Tibial nerve (tissue), 4 donors: ENCODE measurements around the gene CA5B.

Experiments
- EP300 ChIP-seq, 2 donors: sonication (generic); formaldehyde crosslinking; IDR thresholded peaks; one replicate each; pipeline ENCODE4 v1.6.1; 2017; ENCODE audit warnings: antibody characterized with exemption in 2 of 2, mild to moderate bottlenecking in 1 of 2
- POLR2A ChIP-seq, 2 donors: fragments of 450-650 bp; IDR thresholded peaks; one replicate each; pipeline ENCODE4 v1.6.1; 2017; ENCODE audit warnings: antibody characterized with exemption in 2 of 2, mild to moderate bottlenecking in 2 of 2, moderate library complexity in 2 of 2
- TF ChIP-seq, protein P1 (sequence below), 5 experiments: fragments of 200-600 bp in 3 of 5; fragments of 450-650 bp in 2 of 5; sonication (generic) in 3 of 5; IDR thresholded peaks; one replicate each; pipeline ENCODE4 v1.5.1; 2016 to 2019; ENCODE audit warnings: antibody characterized with exemption in 5 of 5, mild to moderate bottlenecking in 3 of 5, moderate library complexity in 2 of 5

DNA sequence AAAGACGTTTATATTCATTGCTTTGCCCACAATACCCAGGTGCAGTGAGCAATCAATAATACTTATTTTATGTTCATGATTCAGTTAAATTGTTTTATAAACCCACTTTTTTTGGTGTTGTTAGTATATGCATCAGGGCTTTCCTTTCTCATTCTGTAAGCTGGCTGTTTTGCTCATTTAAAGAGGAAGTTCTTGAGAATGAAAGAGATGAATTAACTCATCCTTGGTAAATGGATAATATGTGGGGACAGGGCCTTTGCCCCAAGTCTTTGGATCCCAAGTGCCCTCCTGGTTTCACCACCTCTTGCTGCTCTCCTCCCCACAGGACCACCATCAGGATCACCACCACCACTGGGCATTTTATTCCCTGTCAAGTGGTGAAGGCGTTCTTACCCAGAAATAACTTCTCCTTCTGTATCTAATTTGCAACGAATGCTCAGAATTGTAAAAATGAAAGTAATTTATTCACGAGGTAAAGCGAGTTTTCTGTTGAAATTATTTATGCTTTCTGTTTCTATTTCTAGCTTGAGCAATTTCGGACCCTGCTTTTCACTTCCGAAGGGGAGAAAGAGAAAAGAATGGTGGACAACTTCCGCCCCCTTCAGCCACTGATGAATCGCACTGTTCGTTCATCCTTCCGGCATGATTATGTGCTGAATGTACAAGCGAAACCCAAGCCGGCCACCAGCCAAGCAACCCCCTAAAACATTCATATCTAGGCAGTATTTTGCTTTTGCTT is 44.1 kb downstream of the CA5B start:
- TF ChIP-seq, protein P1, sequence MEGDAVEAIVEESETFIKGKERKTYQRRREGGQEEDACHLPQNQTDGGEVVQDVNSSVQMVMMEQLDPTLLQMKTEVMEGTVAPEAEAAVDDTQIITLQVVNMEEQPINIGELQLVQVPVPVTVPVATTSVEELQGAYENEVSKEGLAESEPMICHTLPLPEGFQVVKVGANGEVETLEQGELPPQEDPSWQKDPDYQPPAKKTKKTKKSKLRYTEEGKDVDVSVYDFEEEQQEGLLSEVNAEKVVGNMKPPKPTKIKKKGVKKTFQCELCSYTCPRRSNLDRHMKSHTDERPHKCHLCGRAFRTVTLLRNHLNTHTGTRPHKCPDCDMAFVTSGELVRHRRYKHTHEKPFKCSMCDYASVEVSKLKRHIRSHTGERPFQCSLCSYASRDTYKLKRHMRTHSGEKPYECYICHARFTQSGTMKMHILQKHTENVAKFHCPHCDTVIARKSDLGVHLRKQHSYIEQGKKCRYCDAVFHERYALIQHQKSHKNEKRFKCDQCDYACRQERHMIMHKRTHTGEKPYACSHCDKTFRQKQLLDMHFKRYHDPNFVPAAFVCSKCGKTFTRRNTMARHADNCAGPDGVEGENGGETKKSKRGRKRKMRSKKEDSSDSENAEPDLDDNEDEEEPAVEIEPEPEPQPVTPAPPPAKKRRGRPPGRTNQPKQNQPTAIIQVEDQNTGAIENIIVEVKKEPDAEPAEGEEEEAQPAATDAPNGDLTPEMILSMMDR (IDR thresholded peaks at IDR 0.05), result no peak
- no peak for TF ChIP-seq POLR2A (IDR thresholded peaks at IDR 0.05)
- TF ChIP-seq EP300 (IDR thresholded peaks at IDR 0.05), result no peak
